ENCODE results near the gene SBDS.

The SBDS gene

DNA sequence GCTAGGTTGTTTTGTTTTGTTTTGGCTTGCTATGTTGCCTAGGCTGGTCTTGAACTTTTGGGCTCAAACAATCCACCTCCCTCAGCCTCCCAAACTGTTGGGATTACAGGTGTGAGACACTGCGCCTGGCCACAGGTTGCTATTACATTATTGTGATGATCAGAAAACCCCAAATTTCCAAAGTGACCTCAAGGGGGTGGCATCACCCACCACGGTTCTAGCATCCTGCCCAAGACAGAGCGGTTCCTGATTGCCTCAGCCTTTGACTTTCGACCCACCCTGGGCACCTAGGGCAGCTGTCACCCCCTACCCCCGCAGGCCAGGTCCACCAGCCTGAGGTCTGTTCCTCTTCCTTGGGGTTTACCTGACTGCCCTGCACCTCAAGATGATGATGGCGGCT, 28.4 kb downstream of the SBDS start:
- in situ Hi-C loops (cut with HindIII; ENCODE audit: low pct_unique_long_range_greater_than_20kb, low sequenced_read_pairs), result no loop called here
- no peak for DNase-seq (ENCODE audit: low read depth in 1 of 2, low spot score in 1 of 2)

DNA sequence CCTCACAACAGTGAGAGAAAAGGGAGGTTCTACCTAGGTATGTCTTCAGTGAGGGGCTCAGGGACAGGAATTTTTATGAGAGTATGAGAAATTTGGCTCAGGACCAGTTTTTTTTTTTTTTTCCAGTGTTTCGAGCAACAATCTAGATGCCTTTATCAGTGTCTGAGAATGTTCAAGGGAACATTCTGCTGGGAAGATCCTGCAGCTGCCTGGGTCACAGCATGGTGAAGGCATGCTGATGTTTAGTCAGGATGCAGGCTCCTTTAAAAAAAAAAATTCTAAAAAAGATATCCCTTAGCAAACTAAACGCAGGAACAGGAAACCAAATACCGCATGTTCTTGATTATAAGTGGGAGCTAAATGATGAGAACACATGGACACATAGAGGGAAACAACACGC, 31.0 kb downstream of the SBDS start:
- no peak for DNase-seq (ENCODE audit: low read depth in 1 of 2, low spot score in 1 of 2)
- in situ Hi-C loops (cut with HindIII; ENCODE audit: low pct_unique_long_range_greater_than_20kb, low sequenced_read_pairs), result no loop called here
- TF ChIP-seq JUND (IDR thresholded peaks at IDR 0.05; ENCODE audit: low read depth), result no peak

More for the DNA sequence above, 28.4 kb downstream of the SBDS start:
- TF ChIP-seq JUND (IDR thresholded peaks at IDR 0.05; ENCODE audit: low read depth), result no peak

DNA sequence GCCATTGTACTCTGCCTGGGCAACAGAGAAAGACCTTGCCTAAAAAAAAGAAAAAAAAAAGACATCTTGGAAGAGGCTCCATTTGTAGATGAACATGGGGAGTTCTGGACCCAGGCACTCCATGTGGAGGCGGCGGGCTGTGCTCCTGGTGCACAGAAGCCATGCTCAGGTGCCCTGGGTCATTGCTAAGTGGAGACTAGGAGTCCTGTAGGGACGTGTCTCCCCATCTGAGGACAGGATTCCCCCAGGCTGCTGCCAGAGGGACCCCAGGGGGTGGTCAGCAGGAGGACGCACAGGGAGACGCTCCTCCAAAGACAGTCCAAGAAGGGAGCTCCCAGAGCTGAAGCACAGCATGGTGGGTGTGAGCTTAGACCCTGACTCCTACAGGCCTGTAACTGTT, 34.3 kb downstream of the SBDS start:
- in situ Hi-C loops (cut with HindIII; ENCODE audit: low pct_unique_long_range_greater_than_20kb, low sequenced_read_pairs), result no loop called here
- DNase-seq (ENCODE audit: low read depth in 1 of 2, low spot score in 1 of 2), result no peak
- no peak for TF ChIP-seq JUND (IDR thresholded peaks at IDR 0.05; ENCODE audit: low read depth)

DNA sequence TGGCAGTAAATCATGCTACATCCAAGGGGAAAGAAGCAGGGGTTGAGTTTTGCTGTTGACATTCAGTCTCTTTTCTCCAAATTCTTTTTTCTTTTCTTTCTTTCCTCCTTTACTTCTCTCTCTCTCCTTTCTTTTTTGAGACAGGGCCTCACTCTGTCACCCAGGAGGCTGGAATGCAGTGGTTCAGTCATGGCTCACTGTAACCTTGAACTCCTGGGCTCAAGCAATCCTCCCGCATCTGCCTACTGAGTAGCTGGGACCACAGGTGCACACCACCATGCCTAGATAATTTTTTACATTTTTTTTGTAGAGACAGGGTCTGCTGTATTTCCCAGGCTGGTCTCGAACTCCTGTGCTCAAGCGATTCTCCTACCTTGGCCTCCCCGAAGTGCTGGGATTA, 35.2 kb downstream of the SBDS start:
- no peak for DNase-seq (ENCODE audit: low read depth in 1 of 2, low spot score in 1 of 2)
- TF ChIP-seq JUND (IDR thresholded peaks at IDR 0.05; ENCODE audit: low read depth), result no peak
- in situ Hi-C loops (cut with HindIII; ENCODE audit: low pct_unique_long_range_greater_than_20kb, low sequenced_read_pairs), result no loop called here

DNA sequence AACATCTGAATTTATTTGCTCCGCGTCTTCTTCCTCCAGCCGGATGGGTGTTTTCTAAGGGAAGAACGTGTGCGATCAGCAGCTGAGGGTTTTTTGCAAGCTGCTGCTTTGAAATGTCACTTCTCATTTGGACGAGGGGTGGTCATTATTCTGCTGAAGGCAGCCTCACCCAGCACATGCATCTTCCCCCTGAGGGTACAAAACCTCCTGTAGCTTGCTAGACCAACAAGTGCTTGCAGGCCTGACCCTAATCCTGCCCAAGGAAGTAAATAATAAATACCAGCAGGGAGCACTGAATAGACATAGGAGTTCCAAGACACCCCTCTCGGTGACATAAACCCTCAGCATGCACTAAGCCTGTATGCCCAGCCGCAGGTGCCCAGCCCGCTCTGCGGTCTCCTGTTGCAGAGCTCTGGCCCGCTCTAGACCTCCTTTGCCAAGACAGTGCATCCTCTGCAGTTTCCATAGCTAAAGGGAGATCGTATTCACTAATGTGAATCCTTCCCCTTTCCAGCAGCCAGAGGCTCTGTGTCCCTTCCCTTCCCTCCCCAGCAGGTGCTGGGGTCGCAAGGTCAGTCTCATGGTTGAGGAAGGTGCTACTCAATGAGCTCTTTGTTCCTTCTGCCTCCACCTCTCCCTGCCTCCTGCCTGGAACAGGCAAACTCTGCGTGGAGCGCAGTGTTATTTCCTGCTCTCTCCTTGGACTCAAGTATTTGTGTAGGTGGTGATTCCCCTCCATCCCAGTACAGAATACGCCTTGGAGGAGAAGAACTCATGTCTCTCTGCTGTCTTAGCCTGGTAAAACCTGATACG, 36.6 kb downstream of the SBDS start:
- in situ Hi-C loops (cut with HindIII; ENCODE audit: low pct_unique_long_range_greater_than_20kb, low sequenced_read_pairs), result no loop called here
- TF ChIP-seq JUND (IDR thresholded peaks at IDR 0.05; ENCODE audit: low read depth), result no peak
- no peak for DNase-seq (ENCODE audit: low read depth in 1 of 2, low spot score in 1 of 2)

DNA sequence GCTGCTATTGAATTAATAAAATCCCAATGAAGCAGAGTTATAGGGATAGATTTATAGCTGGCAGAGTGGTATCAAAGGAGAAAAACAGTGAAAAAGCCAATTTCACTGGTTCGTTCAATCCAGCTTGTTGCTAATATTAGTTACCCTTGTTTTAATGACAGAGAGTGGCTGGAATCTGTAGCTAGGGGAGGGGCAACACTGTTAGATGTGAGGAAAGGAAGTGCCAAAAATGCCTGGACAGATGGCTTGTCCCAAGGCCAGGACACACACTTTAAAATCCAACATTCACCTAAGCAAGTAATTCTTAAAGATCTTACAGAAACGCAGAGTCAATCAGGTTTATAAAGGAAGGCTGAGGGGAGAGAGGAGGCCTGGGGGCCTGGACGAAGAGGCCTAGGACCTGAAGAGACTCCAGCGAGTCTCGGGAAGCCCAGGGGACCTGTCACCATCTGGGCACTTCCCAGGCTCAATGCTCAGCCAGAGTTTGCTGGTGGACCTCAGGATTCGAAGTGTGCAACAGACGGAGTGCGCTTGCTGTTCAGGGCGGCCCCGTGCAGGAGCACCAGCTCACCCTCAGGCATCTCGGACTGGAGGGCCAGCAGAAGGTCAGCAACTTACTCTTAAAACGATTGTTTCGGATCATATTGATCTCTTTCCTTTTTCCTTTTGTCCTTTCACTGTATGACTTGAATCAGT, 37.6 kb downstream of the SBDS start:
- DNase-seq (ENCODE audit: low read depth in 1 of 2, low spot score in 1 of 2), result no peak
- in situ Hi-C loops (cut with HindIII; ENCODE audit: low pct_unique_long_range_greater_than_20kb, low sequenced_read_pairs), result no loop called here
- TF ChIP-seq JUND (IDR thresholded peaks at IDR 0.05; ENCODE audit: low read depth), result no peak

DNA sequence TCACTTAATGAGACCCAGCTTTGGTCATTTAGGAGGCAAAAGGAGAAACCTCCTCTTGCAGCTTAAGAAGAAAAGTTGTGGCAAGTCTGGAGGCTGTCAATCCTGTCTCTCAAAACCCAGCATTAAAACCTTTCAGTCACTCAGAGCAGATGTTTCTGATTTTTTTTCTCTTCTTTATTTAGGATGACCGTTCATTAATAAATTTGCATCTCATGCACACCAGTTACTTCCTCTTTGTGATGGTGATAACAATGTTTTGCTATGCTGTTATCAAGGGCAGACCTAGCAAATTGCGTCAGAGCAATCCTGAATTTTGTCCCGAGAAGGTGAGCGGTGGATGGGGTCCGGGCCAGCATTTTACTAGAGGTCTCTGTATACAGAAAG, 42.4 kb downstream of the SBDS start:
- DNase-seq (ENCODE audit: low read depth in 1 of 2, low spot score in 1 of 2), result no peak
- TF ChIP-seq JUND (IDR thresholded peaks at IDR 0.05; ENCODE audit: low read depth), result 0 out of 2 replicates have a peak, but pooled peaks have one; percentile 8
- in situ Hi-C loops (cut with HindIII; ENCODE audit: low pct_unique_long_range_greater_than_20kb, low sequenced_read_pairs), result no loop called here

DNA sequence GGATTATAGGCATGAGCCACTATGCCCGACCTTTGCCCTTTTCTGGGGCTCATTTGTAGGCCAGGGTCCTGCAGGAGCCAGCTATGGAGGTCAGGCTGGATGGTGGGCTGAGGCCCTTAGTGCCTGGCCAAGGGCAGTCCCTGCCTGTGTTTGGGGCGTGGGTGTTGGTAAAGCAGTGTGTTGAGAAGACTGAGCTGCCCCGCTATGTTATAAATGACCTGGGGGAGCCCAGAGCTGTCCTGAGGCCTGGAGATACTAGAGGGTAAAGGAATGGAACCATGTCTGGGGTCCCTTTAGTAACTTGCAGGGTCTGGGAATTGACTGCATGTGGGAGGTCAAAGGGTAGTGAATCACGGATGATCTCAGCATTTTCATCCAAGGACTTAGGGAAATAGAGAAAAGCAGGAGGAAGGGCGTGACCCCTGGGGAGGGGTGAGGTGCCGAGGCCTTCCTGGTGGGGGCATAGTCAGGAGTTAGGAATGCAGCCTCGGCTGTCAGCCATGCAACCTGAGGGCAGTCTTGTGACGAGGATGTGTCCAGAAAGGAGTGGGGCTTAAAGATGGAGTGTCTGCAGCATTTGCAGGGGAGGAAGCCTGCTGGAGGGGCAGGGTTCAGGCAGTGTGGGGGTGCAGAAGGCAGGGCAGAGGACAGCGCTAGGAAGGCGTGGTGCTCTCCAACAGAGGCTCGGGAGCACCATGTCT, 42.9 kb downstream of the SBDS start:
- DNase-seq (ENCODE audit: low read depth in 1 of 2, low spot score in 1 of 2), result peak; percentile 25 to 33
- in situ Hi-C loops (cut with HindIII; ENCODE audit: low pct_unique_long_range_greater_than_20kb, low sequenced_read_pairs), result no loop called here
- TF ChIP-seq JUND (IDR thresholded peaks at IDR 0.05; ENCODE audit: low read depth), result no peak

DNA sequence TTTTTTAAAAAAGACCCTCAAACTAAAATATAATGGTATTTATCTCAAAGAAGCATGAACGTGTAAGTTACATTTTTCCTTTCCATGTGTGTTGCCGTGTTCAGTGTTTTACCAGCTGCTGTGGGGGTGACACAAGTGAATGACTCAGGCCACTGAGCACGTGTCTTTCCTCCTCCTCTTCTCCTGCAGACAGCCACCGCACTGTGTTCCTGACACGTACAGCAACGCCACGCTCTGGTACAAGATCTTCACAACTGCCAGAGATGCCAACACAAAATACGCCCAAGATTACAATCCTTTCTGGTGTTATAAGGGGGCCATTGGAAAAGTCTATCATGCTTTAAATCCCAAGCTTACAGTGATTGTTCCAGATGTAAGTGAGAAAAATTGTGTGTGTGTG, 44.6 kb downstream of the SBDS start:
- in situ Hi-C loops (cut with HindIII; ENCODE audit: low pct_unique_long_range_greater_than_20kb, low sequenced_read_pairs), result no loop called here
- no peak for TF ChIP-seq JUND (IDR thresholded peaks at IDR 0.05; ENCODE audit: low read depth)
- no peak for DNase-seq (ENCODE audit: low read depth in 1 of 2, low spot score in 1 of 2)

DNA sequence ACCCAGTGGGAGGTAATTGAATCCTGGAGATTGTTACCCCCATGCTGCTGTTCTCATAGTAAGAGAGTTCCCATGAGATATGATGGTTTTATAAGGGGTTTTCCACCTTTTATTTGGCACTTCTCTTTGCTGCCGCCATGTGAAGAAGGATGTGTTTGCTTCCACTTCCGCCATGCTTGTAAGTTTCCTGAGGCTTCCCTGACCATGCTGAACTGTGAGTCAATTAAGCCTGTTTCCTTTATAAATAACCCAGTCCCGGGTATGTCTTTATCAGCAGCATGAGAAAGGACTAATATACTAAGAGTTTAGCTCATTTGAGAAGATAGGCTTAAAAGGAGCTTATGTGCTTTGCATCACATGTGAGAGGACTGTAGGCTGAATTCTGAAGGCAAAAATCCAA, 45.1 kb downstream of the SBDS start:
- no peak for TF ChIP-seq JUND (IDR thresholded peaks at IDR 0.05; ENCODE audit: low read depth)
- in situ Hi-C loops (cut with HindIII; ENCODE audit: low pct_unique_long_range_greater_than_20kb, low sequenced_read_pairs), result no loop called here
- no peak for DNase-seq (ENCODE audit: low read depth in 1 of 2, low spot score in 1 of 2)

DNA sequence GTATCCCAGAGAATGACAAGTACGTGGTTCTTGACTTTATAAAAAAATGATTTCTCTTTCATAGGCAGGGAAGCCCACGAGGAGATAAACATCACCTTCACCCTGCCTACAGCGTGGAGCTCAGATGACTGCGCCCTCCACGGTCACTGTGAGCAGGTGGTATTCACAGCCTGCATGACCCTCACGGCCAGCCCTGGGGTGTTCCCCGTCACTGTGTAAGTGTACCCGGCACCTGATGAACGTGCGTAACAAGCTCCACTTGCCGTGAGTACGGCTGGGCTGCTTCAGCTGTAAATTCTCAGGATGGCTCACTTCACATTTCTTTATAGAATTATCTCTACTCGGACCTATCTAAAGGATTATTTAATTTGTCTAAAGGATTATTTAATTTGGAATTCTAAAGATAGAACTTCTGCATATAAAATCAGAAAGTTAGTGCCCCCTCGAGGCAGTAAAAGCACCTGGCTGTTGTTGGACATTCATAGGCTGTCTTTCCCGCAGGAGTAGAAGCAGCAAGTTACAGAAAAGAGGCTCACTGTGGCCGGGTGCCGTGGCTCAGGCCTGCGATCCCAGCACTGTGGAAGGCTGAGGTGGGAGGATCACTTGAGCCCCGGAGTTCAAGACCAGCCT, 46.8 kb downstream of the SBDS start:
- no peak for TF ChIP-seq JUND (IDR thresholded peaks at IDR 0.05; ENCODE audit: low read depth)
- no peak for DNase-seq (ENCODE audit: low read depth in 1 of 2, low spot score in 1 of 2)
- in situ Hi-C loops (cut with HindIII; ENCODE audit: low pct_unique_long_range_greater_than_20kb, low sequenced_read_pairs), result no loop called here

DNA sequence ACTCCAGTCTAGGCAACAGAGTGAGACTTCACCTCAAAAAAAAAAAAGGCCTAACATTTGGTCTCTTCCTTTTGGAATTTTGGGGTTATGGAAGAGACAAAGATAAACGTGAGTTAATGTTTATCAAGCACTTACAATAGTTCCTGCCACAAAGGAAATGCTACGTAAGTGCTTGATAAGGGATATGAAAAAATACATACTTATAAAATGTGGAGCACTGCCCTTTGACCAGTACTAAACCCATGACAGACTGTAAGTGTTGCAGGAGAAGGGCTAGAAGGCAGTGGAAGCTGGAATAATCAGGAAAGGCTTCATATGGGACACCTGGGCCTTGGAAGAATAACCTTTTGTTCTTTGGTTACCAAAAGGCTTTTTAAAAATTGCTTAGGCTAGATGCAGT, 48.8 kb downstream of the SBDS start:
- no peak for DNase-seq (ENCODE audit: low read depth in 1 of 2, low spot score in 1 of 2)
- in situ Hi-C loops (cut with HindIII; ENCODE audit: low pct_unique_long_range_greater_than_20kb, low sequenced_read_pairs), result no loop called here
- no peak for TF ChIP-seq JUND (IDR thresholded peaks at IDR 0.05; ENCODE audit: low read depth)

All from T47D (cell line).